BE2C (cell line): ENCODE measurements around the gene CHAD.

Source experiments
- DNase-seq: peaks from one replicate; pipeline ENCODE4 v3.0.0-alpha.2; 2020
- H3K27me3 ChIP-seq: fragments of 250-450 bp; sonication (Bioruptor Pico); 2 replicates; pipeline ENCODE4 v1.5.1; 2020; ENCODE audit warnings: mild to moderate bottlenecking
- H3K36me3 ChIP-seq: fragments of 250-450 bp; sonication (Bioruptor Pico); 2 replicates; pipeline ENCODE4 v1.5.1; 2020; ENCODE audit warnings: mild to moderate bottlenecking
- H3K4me1 ChIP-seq: fragments of 250-450 bp; sonication (Bioruptor Pico); 2 replicates; pipeline ENCODE4 v1.5.1; 2020
- H3K4me3 ChIP-seq: 2 replicates; pipeline ENCODE4 v1.5.1; 2011; ENCODE audit warnings: low read depth, low read length
- H3K9me3 ChIP-seq: fragments of 250-450 bp; sonication (Bioruptor Pico); 2 replicates; pipeline ENCODE4 v1.5.1; 2020
- TF ChIP-seq, protein P1 (sequence below): IDR thresholded peaks from 2 replicates; pipeline ENCODE4 v1.5.1; 2012; ENCODE audit warnings: mild to moderate bottlenecking, low read depth, low read length

CHAD gene

DNA sequence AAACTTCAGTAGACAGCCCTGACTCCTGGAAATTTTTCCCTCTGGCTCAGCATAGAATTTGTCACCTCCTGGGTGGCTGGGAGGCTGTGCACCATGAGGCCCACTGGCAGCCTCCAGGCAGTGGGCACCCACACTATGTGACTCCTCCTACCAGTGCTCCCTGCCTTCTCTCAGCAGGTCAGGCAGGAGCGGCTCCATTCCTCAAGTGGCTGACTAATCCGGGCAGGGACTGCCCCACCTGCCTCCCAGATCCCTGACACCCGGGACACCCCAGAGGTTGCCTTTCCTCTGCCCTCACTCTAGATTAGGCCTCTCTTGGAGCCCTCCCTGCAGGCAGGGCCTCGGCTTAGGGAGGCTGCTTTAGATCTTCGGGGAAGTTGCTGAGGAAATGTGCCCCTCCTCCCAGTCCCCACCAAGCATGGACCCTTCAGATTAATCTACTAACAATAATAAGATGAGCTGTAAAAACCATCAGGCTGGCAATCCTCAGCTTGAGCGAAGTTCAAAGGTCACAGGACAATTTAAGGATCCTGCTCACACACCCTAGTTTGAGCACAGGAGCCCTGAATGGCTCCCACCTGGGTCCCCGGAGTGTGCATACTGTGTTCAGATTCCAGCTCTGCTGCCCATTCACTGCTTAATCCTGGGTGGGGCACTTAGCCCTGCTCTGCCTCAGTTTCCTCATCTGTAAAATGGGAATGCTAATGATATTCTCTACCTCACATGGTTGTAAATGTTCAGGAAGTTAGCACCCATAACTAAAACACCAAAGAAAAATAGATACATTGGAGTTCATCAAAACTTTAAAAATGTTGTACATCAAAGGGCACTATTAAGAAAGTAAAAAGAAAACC, 29.6 kb upstream of the CHAD start:
- Histone ChIP-seq H3K36me3 (no peaks in the 10 kb centered on the region), H3K27me3 (no peaks in the 10 kb centered on the region), H3K4me1 (no peaks in the 10 kb centered on the region), H3K4me3 (no peak overlapping the region), H3K9me3 (no peaks in the 10 kb centered on the region)
- TF ChIP-seq, protein P1, sequence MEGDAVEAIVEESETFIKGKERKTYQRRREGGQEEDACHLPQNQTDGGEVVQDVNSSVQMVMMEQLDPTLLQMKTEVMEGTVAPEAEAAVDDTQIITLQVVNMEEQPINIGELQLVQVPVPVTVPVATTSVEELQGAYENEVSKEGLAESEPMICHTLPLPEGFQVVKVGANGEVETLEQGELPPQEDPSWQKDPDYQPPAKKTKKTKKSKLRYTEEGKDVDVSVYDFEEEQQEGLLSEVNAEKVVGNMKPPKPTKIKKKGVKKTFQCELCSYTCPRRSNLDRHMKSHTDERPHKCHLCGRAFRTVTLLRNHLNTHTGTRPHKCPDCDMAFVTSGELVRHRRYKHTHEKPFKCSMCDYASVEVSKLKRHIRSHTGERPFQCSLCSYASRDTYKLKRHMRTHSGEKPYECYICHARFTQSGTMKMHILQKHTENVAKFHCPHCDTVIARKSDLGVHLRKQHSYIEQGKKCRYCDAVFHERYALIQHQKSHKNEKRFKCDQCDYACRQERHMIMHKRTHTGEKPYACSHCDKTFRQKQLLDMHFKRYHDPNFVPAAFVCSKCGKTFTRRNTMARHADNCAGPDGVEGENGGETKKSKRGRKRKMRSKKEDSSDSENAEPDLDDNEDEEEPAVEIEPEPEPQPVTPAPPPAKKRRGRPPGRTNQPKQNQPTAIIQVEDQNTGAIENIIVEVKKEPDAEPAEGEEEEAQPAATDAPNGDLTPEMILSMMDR, result no peak
- no peak for DNase-seq

DNA sequence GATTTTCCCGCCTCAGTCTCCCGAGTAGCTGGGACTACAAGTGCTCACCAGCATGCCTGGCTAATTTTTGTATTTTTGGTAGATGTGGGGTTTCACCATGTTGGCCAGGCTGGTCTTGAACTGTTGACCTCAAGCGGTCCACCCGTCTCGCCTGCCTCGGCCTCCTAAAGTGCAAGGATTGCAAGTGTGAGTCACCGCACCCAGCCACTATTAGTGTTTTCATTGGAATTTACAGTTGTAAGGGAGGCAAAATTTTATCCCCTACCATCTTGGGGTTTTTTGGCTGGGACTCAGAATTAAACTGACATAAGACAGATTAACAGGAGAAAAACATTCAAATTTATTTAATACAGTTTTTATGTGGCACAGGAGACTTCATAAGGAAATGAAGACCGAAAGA, 27.2 kb upstream of the CHAD start:
- Histone ChIP-seq H3K27me3 (no peaks in the 10 kb centered on the region), H3K4me3 (no peak overlapping the region), H3K9me3 (no peaks in the 10 kb centered on the region), H3K4me1 (no peaks in the 10 kb centered on the region), H3K36me3 (no peaks in the 10 kb centered on the region)
- TF ChIP-seq, protein P1, result no peak
- DNase-seq, result no peak

DNA sequence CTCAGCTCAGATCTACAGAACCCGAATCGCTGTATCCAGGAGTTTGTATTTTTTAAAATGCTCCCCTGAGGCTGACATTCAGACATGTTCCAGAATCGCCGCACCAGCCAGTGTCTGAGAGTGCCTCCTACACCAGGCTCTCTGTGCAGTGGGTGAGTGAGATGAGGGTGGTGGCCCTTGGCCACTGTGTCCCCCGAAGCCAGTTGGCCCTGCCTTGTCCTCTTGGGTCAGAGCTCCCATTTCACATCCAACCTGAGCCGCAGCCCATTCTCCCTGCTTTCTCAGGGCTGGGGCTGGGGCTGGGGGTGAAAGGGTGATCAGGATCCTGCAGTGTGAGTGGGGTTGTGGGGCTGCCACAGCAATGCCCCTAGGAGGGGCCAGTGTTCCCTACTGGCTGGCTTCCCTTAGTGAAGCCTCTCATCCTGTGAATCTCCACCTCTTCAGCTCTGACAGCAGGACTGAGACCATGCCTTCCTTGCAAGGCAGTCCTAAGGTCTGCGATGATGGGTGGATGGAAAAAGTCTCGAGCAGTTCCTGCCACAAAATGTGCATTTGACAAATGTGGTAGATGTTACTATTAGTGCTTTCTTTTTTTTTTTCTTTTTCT, 26.6 kb upstream of the CHAD start:
- H3K36me3 ChIP-seq, result no peaks in the 10 kb centered on the region
- no peak for DNase-seq
- no peaks in the 10 kb centered on the region for H3K9me3 ChIP-seq
- H3K4me1 ChIP-seq, result no peaks in the 10 kb centered on the region
- H3K27me3 ChIP-seq, result no peaks in the 10 kb centered on the region
- no peak overlapping the region for H3K4me3 ChIP-seq
- TF ChIP-seq, protein P1, result no peak

DNA sequence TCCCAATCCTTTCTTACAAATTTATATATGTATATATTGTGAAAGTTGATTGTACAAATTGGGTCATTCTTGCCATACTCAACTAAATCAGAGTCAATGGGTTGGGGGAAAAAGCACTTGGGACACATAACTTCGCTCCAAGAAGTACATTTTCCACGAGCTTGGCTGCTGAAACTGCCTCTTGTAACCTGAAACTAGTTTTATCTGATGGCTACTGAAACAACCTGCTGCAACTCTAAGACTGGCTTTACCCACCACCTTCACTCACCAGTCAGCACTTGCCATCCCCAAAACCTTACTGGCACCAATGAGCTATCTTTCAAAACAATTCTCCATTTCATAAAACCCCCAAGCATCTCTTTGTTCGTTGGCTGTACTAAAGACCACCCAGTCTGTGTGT, 25.1 kb upstream of the CHAD start:
- TF ChIP-seq, protein P1, result no peak
- no peak for DNase-seq
- H3K27me3 ChIP-seq, result no peaks in the 10 kb centered on the region
- H3K9me3 ChIP-seq, result no peaks in the 10 kb centered on the region
- H3K4me3 ChIP-seq, result no peak overlapping the region
- no peaks in the 10 kb centered on the region for H3K36me3 ChIP-seq
- no peaks in the 10 kb centered on the region for H3K4me1 ChIP-seq

DNA sequence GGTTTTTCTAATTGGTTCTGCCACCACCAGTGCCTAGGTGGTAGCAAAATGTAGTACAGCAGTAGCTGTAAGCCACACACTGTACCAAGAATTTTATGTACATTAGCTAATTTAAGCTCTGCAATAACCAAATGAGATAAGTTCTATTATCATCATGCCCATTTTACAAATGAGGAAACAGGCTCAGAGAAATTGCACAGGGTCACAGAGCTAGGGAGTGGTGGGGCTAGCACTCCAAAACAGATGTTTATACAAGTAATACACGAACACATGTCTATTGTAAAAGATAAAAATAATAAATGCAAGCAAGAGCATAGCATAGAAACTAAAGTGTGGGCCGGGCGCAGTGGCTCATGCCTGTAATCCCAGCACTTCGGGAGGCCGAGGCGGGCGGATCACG, 23.5 kb upstream of the CHAD start:
- TF ChIP-seq, protein P1, result no peak
- Histone ChIP-seq H3K9me3 (no peaks in the 10 kb centered on the region), H3K27me3 (no peaks in the 10 kb centered on the region), H3K36me3 (no peaks in the 10 kb centered on the region), H3K4me3 (no peak overlapping the region), H3K4me1 (no peaks in the 10 kb centered on the region)
- DNase-seq, result no peak

DNA sequence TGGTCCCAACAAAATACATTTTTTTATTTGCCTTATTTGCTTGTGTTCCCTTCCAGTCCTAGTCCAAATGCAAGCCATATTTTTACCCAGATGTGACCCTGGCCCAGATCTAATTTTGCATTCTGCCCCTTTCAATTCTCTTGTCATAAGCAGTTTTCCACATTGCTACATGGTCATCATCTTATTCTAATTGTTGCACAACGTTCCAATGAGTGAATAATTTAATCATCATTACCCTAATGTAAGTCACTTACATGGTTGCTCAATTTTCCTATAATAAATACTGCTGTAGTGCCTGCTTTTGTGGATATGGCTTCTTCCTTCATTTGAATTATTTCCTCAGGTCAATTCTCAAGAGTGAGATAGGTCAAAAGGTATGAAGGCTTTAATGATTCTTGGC, 22.8 kb upstream of the CHAD start:
- Histone ChIP-seq H3K4me1 (no peaks in the 10 kb centered on the region), H3K4me3 (no peak overlapping the region), H3K36me3 (no peaks in the 10 kb centered on the region), H3K9me3 (no peaks in the 10 kb centered on the region), H3K27me3 (no peaks in the 10 kb centered on the region)
- DNase-seq, result no peak
- TF ChIP-seq, protein P1, result no peak
